Stimulated activated CD4-positive, alpha-beta T cell treated with anti-CD3 and anti-CD28 coated beads, Interleukin-4, amount 100 ng/mL, for 24 hours (primary cell): ENCODE measurements around the gene CCDC57.

Source experiments
- DNase-seq: peaks from one replicate; pipeline ENCODE4 v3.0.0-alpha.2; 2020

The CCDC57 gene

GRCh38 chr17:82089723-82090548, 122.7 kb downstream of the CCDC57 start:
- DNase-seq = no peak

- DNase-seq = no peak
These were observed 123.6 kb downstream of the CCDC57 start for GRCh38 chr17:82088838-82089722.

GRCh38 chr17:82087961-82088837, 124.4 kb downstream of the CCDC57 start:
- DNase-seq = no peak

- DNase-seq = no peak
These were observed 125.4 kb downstream of the CCDC57 start for GRCh38 chr17:82086941-82087906.

GRCh38 chr17:82085931-82086764, 126.5 kb downstream of the CCDC57 start:
- no peak for DNase-seq

GRCh38 chr17:82085031-82085861, 127.4 kb downstream of the CCDC57 start:
- no peak for DNase-seq

GRCh38 chr17:82084373-82085030, 128.1 kb downstream of the CCDC57 start:
- no peak for DNase-seq

- no peak for DNase-seq
These were observed 128.9 kb downstream of the CCDC57 start for GRCh38 chr17:82083533-82084359.

GRCh38 chr17:82083009-82083408, 129.6 kb downstream of the CCDC57 start:
- no peak for DNase-seq

- DNase-seq = no peak
These were observed 130.2 kb downstream of the CCDC57 start for GRCh38 chr17:82082456-82082855.

GRCh38 chr17:82081966-82082365, 130.7 kb downstream of the CCDC57 start:
- no peak for DNase-seq

GRCh38 chr17:82081546-82081945, 131.1 kb downstream of the CCDC57 start:
- no peak for DNase-seq

- DNase-seq = no peak
These were observed 131.7 kb downstream of the CCDC57 start for GRCh38 chr17:82080789-82081464.

- no peak for DNase-seq
These were observed 132.4 kb downstream of the CCDC57 start for GRCh38 chr17:82080048-82080788.

GRCh38 chr17:82079001-82079677, 133.5 kb downstream of the CCDC57 start:
- no peak for DNase-seq

- DNase-seq = no peak
These were observed 134.2 kb downstream of the CCDC57 start for GRCh38 chr17:82078433-82078832.
